Ecto neural progenitor cell (in vitro differentiated cells): Measurements from ENCODE around the gene NFIA.
A peak's percentile ranks its signal among the peaks of the same experiment; 100 is the strongest.

Experiments used
- DNase-seq: peaks from one replicate; pipeline ENCODE4 v3.0.0-alpha.2; 2018; ENCODE audit warnings: low spot score

Gene NFIA

DNA sequence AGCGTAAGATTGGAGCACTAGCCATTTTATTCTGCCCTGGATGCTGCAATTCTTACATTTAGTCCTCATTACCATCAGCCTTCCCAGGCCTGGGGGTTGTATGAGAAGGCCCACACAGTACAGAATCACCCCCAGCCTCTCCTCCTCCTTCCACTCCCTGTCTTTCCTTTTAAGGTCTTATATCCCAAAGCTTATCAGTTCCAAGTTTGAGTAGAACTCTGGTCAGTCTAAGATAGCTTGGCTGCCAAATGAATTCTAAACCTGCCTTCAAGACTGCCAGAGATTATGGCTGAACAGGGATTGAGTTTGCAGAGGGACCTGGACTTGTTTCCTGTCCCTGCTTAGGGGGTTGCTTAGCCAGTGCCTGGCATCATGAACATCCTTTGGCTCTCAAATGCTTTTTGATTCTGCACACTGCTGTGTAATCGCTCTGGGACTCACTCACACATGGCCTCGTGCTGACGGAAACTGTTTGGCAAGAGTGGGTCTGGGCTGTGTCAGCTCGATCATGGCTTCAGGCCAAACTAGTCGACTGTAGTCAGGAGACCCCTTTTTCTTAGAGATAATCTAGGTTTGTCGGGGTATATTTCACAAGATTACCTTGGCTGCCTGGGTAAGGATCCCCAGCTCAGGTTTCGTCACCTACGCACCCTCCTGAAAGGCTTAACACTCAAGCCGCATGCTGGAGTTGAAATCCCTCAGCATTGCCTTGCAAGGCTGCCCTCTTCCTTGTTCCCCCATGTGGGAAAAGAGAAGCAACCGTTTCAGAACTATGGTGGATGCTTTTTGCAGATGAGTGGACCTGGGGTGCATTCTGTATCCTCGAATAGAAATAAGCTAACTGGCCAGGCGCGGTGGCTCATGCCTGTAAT lies 252.6 kb downstream of the NFIA start:
- DNase-seq, result no peak

DNA sequence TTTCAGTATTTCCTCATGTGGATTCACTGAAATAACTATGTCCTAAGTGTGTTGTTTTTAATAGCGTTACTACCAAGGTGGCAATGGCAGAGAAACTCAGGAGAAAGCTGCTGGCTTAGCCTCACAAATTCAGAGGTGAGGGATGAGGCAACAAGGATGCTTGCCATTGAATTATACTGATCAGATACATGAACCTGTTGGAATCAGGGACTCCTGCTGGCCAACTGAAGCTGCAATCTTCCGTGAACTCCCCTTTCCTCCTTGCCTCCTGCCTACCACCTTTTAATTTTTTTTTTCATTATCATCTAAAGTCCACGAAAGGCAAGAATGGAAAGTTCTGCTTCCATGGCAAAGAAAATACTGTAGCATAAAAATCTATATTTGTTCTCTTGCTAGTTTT lies 254.7 kb downstream of the NFIA start:
- no peak for DNase-seq

DNA sequence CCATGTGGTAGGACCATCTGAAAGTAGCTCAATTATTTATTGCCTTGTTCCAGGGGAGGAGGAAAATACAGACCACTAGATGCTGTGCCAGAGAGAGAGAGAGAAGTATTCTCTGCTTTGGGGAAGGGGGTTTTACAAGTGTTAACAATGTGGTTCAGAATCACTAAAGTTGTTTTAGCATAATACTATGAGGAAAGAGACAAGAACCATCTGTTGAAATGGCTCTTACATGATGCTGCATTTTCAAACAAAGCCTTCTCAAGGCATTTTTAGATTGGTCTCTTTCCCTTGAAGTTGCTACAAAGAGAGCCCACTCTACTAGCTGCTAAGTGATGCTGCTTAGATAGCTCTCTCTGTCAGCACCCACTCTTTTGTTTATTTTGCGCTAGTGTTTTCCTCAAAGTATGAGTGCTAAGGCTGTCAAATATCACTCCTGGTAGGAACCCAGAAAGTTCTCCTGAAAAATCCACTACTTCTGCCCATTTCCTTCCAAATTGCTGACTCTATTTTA lies 255.1 kb downstream of the NFIA start:
- no peak for DNase-seq

DNA sequence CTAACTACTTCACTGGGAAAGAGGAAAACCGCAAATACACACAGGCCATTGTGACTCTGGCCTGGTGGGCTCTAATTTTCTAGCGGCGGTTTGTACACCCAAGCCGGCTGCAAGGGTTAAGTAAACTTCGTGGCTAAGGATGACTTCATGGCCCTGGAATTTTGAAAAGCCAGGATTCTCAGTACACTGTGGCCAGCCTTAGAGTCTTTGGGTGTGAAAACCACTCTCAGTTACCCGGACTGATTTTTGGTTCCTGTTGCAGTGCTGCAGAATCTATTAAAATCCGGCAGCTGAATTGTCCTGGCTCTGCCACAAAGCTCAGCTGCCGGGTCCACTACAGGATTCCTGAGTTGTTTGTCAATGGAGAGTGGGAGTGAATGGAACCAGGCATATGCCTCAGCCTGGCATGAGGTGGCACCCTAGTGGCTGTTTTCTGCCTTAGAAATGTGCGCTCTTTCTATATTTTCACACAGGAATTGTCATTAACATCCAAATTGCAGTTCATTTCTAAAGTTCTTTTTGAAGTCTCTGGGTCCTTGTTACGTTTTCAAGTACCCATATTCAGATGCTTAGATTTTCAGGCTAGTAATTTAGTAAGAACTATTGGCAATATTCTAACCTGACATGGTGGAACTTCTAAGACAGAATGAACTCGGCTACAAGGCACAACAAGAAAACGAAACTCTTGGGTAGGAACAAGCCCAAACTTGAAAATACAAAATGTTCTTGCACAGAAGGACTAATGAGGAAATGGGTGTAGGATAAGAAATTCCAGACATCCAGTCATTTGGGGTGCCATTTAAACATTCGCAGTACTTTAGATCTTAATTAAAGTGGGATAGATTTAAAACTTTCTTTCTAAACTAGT lies 255.9 kb downstream of the NFIA start:
- peak; percentile 57 for DNase-seq

GRCh38 chr1:61338899-61339298 lies 256.5 kb downstream of the NFIA start:
- DNase-seq, result no peak

- DNase-seq, result no peak
These were observed 259.1 kb downstream of the NFIA start for GRCh38 chr1:61341426-61341825.

GRCh38 chr1:61343734-61344420 lies 261.5 kb downstream of the NFIA start:
- no peak for DNase-seq

DNA sequence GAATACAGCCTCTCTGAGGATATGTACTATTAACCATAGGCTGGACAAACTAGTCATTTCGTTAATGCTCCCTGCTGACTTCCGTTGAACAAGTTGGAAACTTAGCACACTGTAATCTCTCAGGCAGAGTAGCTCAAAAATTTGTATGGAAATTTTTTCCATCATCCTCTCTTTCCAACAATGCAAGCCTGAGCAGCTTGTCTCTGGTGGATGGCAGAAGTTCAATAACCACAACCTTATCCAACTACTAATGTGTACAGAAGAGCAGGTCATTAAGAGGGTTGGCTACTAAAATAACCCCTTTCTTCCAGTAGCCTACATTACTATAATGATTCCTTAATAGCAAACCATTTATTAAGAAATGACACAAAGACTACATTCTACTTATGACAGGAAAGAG lies 262.3 kb downstream of the NFIA start:
- no peak for DNase-seq

- no peak for DNase-seq
These were observed 265.8 kb downstream of the NFIA start for GRCh38 chr1:61348025-61348665.

GRCh38 chr1:61352845-61353435 lies 270.6 kb downstream of the NFIA start:
- no peak for DNase-seq

DNA sequence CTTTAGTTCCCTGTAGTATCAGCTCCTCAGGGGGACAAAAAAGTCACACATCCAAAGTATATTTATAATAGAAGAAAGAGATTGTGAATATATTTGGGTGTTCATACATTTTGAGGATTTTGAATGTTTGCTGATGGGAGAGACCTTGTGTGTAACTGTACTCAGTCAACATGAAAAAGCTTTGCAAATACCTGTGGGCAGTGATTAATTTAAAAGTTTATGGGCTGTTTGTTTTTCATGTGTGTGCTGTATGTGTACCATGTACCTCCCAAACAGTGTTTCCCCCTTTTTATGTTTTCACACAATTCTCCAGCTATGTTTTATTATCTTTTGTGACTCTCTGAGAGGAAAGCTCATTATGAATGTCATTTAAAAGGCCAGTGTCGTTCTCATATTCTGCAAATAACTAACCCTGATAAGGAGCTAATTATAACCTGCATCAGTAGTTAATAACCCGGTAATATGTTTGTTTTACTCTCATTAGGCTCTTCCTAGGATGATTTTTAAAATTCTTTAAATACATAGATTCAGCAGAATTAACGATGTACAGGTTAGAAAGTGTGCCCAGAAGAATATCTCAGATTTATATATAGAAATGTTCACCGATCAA lies 271.5 kb downstream of the NFIA start:
- DNase-seq, result no peak

GRCh38 chr1:61356016-61356415 lies 273.7 kb downstream of the NFIA start:
- no peak for DNase-seq

GRCh38 chr1:61356995-61357394 lies 274.6 kb downstream of the NFIA start:
- DNase-seq, result no peak

GRCh38 chr1:61357539-61357938 lies 275.2 kb downstream of the NFIA start:
- DNase-seq, result no peak

GRCh38 chr1:61358770-61359455 lies 276.6 kb downstream of the NFIA start:
- no peak for DNase-seq

GRCh38 chr1:61361931-61362330 lies 279.6 kb downstream of the NFIA start:
- DNase-seq, result no peak

DNA sequence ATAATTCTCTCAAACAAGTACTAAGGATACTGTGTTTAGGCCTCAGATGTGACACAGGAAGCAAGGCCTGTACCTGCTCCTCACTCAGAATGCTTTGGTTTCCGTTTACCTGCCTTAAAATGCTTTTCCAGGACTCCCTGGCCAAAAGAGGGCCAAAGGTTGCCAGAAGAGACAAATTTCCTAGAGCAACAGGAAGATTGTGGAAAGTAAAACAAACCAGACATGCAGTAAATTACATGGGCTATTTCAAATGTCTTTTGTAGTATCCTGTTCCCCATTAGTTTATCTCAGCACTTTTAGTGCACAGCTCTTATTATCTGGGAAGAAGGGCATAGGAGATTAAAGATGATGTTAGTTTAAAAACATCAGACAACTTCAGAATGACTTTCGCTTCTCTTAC lies 280.0 kb downstream of the NFIA start:
- no peak for DNase-seq

GRCh38 chr1:61368366-61368765 lies 286.0 kb downstream of the NFIA start:
- DNase-seq, result no peak

GRCh38 chr1:61368876-61369275 lies 286.5 kb downstream of the NFIA start:
- DNase-seq, result no peak

GRCh38 chr1:61370177-61370912 lies 288.0 kb downstream of the NFIA start:
- DNase-seq, result no peak
